K562 (cell line): ENCODE results near the gene EZH2. TPM values are rescaled to one million over a fixed set of nuclear protein-coding genes. Genes with fewer than 3 reads are reported as not detected.

ENCODE experiments used
- ATAC-seq: fragments of 200-7000 bp; cut with Tn5 transposase; 3 replicates; pipeline ENCODE4 v1.9.1; 2020; ENCODE audit warnings: moderate library complexity
- BruUV-seq: library from RNA; stranded (reverse); fragments of 400-500 nt; replicated peaks from 2 replicates; lab custom pipeline; 2021; lab: Mats Ljungman, UMichigan
- CTCF ChIA-PET: fragments of 300-600 bp; formaldehyde crosslinking; extraction: SDS; loops from one replicate; lab custom pipeline; 2021; ENCODE audit warnings: low intra/inter-chr PET ratio; lab: Yijun Ruan, JAX
- POLR2A ChIA-PET: fragments of 300-600, 350-650 bp; sonication (Branson Sonifier 250); formaldehyde crosslinking; extraction: SDS; loops from one replicate; lab custom pipeline; 2021; ENCODE audit warnings: antibody characterized with exemption, inconsistent platforms; lab: Yijun Ruan, JAX
- DNase-seq, 4 experiments: peaks; one replicate each; pipeline versions ENCODE4 v3.0.0 to v3.0.0-alpha.2; 2011 to 2018; ENCODE audit warnings: low spot score in 3 of 4, mixed read lengths in 3 of 4; ENCODE audit errors: extremely low read depth in 1 of 4
- FAIRE-seq: peaks from 2 replicates; lab custom pipeline; 2011; peaks lifted over from hg19 to GRCh38; lab: Jason Lieb, UNC
- H2AFZ ChIP-seq: 2 replicates; pipeline ENCODE4 v1.6.0; 2011; ENCODE audit warnings: low read depth, low read length, control low read depth, inconsistent platforms
- H3K27ac ChIP-seq: fragments of 200-600 bp; 3 replicates; pipeline ENCODE4 v1.8.0; 2011; ENCODE audit warnings: low read depth, mild to moderate bottlenecking, control low read depth, inconsistent platforms, low read length, moderate library complexity, mixed read lengths; ENCODE audit errors: extremely low read depth
- H3K27me3 ChIP-seq, 2 experiments: fragments of 300-600 bp in 1 of 2; 2 replicates in 1 of 2; 3 replicates in 1 of 2; pipeline versions ENCODE4 v1.6.0 to v1.8.0; 2011; ENCODE audit warnings: inconsistent platforms in 2 of 2, low read length in 2 of 2, mild to moderate bottlenecking in 1 of 2, mixed read lengths in 1 of 2, moderate library complexity in 1 of 2; ENCODE audit not compliant: control insufficient read depth in 2 of 2, insufficient read depth in 2 of 2
- H3K36me3 ChIP-seq: fragments of 300-600 bp; 3 replicates; pipeline ENCODE4 v1.8.0; 2011; ENCODE audit warnings: mild to moderate bottlenecking, low read length, inconsistent platforms; ENCODE audit not compliant: control insufficient read depth, insufficient read depth
- H3K4me1 ChIP-seq, 2 experiments: fragments of 200-600 bp in 1 of 2; replicated peaks in 1 of 2; 2 replicates in 1 of 2; 3 replicates in 1 of 2; pipeline versions ENCODE4 v1.5.1 to v1.8.0; 2011; ENCODE audit warnings: inconsistent platforms in 2 of 2, low read length in 2 of 2, mild to moderate bottlenecking in 1 of 2, mixed read lengths in 1 of 2, moderate library complexity in 1 of 2; ENCODE audit not compliant: control insufficient read depth in 2 of 2, insufficient read depth in 2 of 2
- H3K4me2 ChIP-seq: 2 replicates; pipeline ENCODE4 v1.6.1; 2011; ENCODE audit warnings: low read length, control low read depth, inconsistent platforms, mixed read lengths; ENCODE audit not compliant: insufficient read depth
- H3K4me3 ChIP-seq: fragments of 200-600 bp; sonication (generic), shearing (Covaris generic); 2 replicates; pipeline ENCODE4 v1.5.1; 2016; ENCODE audit warnings: control low read depth, inconsistent platforms
- H3K79me2 ChIP-seq: fragments of 200-600 bp; 3 replicates; pipeline ENCODE4 v1.8.0; 2011; ENCODE audit warnings: low read length, inconsistent platforms; ENCODE audit not compliant: control insufficient read depth, insufficient read depth
- H3K9ac ChIP-seq, 2 experiments: 2 replicates each; pipeline versions ENCODE4 v1.6.0 to v1.6.1; 2011; ENCODE audit warnings: low read depth in 2 of 2, low read length in 2 of 2, control low read depth in 1 of 2, inconsistent platforms in 1 of 2, mild to moderate bottlenecking in 1 of 2, mixed read lengths in 1 of 2; ENCODE audit not compliant: insufficient read depth in 1 of 2
- H3K9me1 ChIP-seq: one replicate; pipeline ENCODE4 v1.6.0; 2011; ENCODE audit warnings: inconsistent platforms, mild to moderate bottlenecking, low read length, moderate library complexity; ENCODE audit not compliant: control insufficient read depth, insufficient read depth
- H3K9me3 ChIP-seq: replicated peaks from 2 replicates; pipeline ENCODE4 v1.5.1; 2011; ENCODE audit warnings: low read depth, low read length, inconsistent platforms; ENCODE audit not compliant: control insufficient read depth, insufficient read depth
- H4K20me1 ChIP-seq: replicated peaks from 2 replicates; pipeline ENCODE4 v1.6.1; 2011; ENCODE audit warnings: low read length, inconsistent platforms, mixed read lengths; ENCODE audit not compliant: control insufficient read depth, insufficient read depth
- ZNF316 ChIP-seq: fragments of 450-650 bp; IDR thresholded peaks from 2 replicates; pipeline ENCODE4 v1.6.1; 2016
- WGBS: fragments of 100-300 bp; shearing (Covaris generic); methylation state at CpG from one replicate; pipeline ENCODE4 v1.1.6; 2016; ENCODE audit warnings: low coverage, mixed read lengths; ENCODE audit not compliant: insufficient coverage; ENCODE audit errors: missing lambda C conversion rate; 5-methylcytosine and 5-hydroxymethylcytosine counted together
- in situ Hi-C: fragments of 300-500 bp; cut with MboI; formaldehyde crosslinking; loops from 4 replicates; pipeline ENCODE4 v1.15.0; 2018; ENCODE audit warnings: inconsistent platforms, mixed read lengths
- intact Hi-C: fragments of 100-400 bp; cut with micrococcal nuclease; formaldehyde crosslinking; loops from 2 replicates; pipeline ENCODE4 v1.14.2; 2022
- polyA plus RNA-seq, 8 experiments: library from polyadenylated mRNA; depleted of rRNA in 4 of 8; stranded (reverse) in 5 of 8; unstranded in 3 of 8; fragments of >200 nt; fragmentation: Nextera tagmentation in 2 of 8; fragmentation: Illumina TruSeq in 1 of 8; extraction: Ambion mirVana in 2 of 8; extraction: Trizol in 1 of 8; gene quantifications; 2 replicates each; pipeline versions ENCODE4 v1.2.1 to v1.2.3, GENCODE V29; 2011 to 2014; ENCODE audit warnings: inconsistent platforms in 1 of 8, missing spikeins in 1 of 8
- total RNA-seq, 7 experiments: library from RNA; depleted of rRNA in 6 of 7; stranded (reverse); fragments of >200 nt in 6 of 7; fragmentation: Illumina TruSeq in 2 of 7; extraction: Trizol in 2 of 7; gene quantifications; 2 replicates each; pipeline versions ENCODE4 v1.2.1 to v1.2.3, GENCODE V29; 2011 to 2021; ENCODE audit warnings: low replicate concordance in 1 of 7
- TF ChIP-seq, protein P1 (sequence below): fragments of 450-650 bp; IDR thresholded peaks from 2 replicates; pipeline ENCODE4 v1.6.1; 2016; ENCODE audit warnings: mild to moderate bottlenecking, moderate library complexity

Gene EZH2
- total and polyA plus RNA-seq, 9 of the 15 experiments (the other 6 are each of a cell fraction or from before 2014, with no cell fraction given): 48.7 to 175 (median 98.6) TPM

DNA sequence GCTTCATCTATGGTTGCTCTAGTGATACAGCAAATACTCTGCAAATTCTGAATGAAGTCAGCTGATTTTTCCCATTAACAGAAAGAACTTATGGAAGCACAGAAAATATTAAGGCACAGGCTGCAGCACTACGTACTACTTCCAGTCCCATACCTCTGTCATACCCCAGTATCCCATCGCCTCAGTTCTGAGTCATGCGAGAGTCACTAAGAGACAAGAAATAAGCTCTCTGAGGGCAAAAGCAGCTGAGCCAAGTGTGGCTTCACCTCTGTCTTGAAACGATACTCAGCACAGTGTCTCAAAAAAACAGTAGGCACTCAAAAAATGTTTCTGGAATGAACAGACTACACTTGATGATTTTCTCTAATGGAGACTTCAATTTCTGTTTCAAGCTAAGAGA lies 48.2 kb downstream of the EZH2 start:
- Histone ChIP-seq H3K27me3 (no peaks in the 10 kb centered on the region), H3K79me2 (peaks cover 96% of the 10 kb centered on the region), H3K4me3 (no peak overlapping the region)
- 0 out of 2 replicates have a peak, but pooled peaks have one; percentile 25 for TF ChIP-seq ZNF316
- TF ChIP-seq, protein P1, sequence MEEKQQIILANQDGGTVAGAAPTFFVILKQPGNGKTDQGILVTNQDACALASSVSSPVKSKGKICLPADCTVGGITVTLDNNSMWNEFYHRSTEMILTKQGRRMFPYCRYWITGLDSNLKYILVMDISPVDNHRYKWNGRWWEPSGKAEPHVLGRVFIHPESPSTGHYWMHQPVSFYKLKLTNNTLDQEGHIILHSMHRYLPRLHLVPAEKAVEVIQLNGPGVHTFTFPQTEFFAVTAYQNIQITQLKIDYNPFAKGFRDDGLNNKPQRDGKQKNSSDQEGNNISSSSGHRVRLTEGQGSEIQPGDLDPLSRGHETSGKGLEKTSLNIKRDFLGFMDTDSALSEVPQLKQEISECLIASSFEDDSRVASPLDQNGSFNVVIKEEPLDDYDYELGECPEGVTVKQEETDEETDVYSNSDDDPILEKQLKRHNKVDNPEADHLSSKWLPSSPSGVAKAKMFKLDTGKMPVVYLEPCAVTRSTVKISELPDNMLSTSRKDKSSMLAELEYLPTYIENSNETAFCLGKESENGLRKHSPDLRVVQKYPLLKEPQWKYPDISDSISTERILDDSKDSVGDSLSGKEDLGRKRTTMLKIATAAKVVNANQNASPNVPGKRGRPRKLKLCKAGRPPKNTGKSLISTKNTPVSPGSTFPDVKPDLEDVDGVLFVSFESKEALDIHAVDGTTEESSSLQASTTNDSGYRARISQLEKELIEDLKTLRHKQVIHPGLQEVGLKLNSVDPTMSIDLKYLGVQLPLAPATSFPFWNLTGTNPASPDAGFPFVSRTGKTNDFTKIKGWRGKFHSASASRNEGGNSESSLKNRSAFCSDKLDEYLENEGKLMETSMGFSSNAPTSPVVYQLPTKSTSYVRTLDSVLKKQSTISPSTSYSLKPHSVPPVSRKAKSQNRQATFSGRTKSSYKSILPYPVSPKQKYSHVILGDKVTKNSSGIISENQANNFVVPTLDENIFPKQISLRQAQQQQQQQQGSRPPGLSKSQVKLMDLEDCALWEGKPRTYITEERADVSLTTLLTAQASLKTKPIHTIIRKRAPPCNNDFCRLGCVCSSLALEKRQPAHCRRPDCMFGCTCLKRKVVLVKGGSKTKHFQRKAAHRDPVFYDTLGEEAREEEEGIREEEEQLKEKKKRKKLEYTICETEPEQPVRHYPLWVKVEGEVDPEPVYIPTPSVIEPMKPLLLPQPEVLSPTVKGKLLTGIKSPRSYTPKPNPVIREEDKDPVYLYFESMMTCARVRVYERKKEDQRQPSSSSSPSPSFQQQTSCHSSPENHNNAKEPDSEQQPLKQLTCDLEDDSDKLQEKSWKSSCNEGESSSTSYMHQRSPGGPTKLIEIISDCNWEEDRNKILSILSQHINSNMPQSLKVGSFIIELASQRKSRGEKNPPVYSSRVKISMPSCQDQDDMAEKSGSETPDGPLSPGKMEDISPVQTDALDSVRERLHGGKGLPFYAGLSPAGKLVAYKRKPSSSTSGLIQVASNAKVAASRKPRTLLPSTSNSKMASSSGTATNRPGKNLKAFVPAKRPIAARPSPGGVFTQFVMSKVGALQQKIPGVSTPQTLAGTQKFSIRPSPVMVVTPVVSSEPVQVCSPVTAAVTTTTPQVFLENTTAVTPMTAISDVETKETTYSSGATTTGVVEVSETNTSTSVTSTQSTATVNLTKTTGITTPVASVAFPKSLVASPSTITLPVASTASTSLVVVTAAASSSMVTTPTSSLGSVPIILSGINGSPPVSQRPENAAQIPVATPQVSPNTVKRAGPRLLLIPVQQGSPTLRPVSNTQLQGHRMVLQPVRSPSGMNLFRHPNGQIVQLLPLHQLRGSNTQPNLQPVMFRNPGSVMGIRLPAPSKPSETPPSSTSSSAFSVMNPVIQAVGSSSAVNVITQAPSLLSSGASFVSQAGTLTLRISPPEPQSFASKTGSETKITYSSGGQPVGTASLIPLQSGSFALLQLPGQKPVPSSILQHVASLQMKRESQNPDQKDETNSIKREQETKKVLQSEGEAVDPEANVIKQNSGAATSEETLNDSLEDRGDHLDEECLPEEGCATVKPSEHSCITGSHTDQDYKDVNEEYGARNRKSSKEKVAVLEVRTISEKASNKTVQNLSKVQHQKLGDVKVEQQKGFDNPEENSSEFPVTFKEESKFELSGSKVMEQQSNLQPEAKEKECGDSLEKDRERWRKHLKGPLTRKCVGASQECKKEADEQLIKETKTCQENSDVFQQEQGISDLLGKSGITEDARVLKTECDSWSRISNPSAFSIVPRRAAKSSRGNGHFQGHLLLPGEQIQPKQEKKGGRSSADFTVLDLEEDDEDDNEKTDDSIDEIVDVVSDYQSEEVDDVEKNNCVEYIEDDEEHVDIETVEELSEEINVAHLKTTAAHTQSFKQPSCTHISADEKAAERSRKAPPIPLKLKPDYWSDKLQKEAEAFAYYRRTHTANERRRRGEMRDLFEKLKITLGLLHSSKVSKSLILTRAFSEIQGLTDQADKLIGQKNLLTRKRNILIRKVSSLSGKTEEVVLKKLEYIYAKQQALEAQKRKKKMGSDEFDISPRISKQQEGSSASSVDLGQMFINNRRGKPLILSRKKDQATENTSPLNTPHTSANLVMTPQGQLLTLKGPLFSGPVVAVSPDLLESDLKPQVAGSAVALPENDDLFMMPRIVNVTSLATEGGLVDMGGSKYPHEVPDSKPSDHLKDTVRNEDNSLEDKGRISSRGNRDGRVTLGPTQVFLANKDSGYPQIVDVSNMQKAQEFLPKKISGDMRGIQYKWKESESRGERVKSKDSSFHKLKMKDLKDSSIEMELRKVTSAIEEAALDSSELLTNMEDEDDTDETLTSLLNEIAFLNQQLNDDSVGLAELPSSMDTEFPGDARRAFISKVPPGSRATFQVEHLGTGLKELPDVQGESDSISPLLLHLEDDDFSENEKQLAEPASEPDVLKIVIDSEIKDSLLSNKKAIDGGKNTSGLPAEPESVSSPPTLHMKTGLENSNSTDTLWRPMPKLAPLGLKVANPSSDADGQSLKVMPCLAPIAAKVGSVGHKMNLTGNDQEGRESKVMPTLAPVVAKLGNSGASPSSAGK: no peak
- TF ChIP-seq, all 486 proteins: peak for 1
- Histone ChIP-seq H3K4me1 (no peaks in the 10 kb centered on the region; a peak in 1 of 5 replicates), H3K9ac (no peak overlapping the region), H4K20me1 (no peaks in the 10 kb centered on the region), H3K4me2 (no peak overlapping the region), H3K9me1 (no peaks in the 10 kb centered on the region), H2AFZ (no peak overlapping the region), H3K27ac (no peak overlapping the region), H3K9me3 (no peaks in the 10 kb centered on the region), H3K36me3 (peaks cover 84% of the 10 kb centered on the region)
- ChIA-PET CTCF (no interaction called here), POLR2A (interaction anchor here (1.1 to 2.2 kb wide), 4 partner anchors 9 to 89 kb away, joined by 3 to 6 read pairs (median 3); no protein-coding TSS in a partner anchor)
- FAIRE-seq (no peak), ATAC-seq (no peak), DNase-seq (no peak)
- BruUV-seq: no TSS peak
- intact Hi-C loops (no loop called here), in situ Hi-C loops (no loop called here)
- 93% methylated on average over 4 of the region's 4 CpGs for WGBS
